CD4-positive, alpha-beta T cell treated with Interleukin-12 subunit alpha and Interleukin-12 subunit beta, for 1 hour (primary cell): ENCODE measurements around the gene GIMAP8.

Source experiments
- DNase-seq: peaks from one replicate; pipeline ENCODE4 v3.0.0-alpha.2; 2020

Gene GIMAP8

DNA sequence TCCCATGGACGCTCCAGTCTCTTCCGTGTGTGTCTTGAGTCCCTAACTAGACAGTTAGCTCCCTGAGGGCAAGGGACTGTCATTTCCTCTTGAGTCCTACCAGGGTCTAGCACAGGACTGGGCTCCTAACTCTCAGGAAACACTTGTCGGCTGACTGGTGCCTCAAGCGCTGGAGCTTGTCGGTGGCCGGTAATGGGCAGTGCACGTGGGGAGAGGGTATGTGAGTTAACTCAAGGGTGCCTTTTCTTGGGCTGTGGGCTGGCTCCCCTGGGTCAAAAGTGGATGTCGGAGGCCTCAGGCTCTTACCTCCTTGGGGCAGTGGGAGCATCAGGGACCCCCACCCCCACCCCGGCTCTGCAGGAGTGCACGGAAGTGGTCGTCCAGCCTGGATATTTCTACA, 38.4 kb upstream of the GIMAP8 start:
- DNase-seq, result no peak

DNA sequence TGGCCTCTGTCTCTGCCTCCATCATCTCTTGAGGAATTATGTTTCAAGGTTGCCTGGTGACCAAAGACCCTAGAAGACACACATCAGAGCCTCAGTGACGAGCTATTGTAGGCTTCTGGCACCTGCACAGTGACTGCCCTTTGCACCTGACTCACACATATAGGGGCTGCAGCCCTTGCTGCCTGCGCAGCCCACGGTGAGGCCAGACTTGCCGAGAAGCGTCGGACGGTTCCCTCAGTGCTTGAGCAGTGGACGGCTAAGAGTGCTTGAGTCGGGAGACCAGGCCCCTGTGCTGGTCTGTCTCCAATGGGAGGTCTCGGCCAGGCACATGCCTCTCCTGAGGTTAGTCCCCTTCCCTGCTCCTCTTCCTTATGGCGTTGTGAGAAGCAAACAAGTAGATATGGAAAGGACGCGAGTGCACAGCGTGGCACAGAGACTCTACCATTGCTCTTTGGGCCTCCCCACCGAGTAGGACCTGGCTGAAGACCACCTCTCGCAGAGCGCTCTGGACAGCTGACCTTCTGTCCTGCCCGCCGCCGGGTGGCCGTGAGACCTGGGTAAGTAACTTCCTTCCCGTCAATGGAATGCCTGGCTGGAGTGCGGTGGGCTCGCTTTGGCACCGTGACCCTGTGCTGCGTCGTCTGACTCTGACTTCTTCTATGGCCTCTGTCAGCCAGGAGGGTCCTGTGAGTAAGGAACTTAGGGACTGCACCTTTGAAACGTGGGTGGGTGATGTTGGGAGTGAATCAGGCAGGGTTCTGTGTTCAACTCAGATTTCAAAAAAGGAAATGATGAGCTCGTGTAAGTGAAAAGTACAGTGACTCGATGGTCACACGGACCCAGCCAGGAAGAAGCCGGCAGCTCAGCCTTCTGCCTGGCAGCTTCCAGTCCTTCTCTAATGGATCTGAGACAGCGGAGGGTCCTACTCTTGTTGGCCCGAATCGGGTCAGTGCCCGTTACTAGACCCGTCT, 37.6 kb upstream of the GIMAP8 start:
- no peak for DNase-seq

DNA sequence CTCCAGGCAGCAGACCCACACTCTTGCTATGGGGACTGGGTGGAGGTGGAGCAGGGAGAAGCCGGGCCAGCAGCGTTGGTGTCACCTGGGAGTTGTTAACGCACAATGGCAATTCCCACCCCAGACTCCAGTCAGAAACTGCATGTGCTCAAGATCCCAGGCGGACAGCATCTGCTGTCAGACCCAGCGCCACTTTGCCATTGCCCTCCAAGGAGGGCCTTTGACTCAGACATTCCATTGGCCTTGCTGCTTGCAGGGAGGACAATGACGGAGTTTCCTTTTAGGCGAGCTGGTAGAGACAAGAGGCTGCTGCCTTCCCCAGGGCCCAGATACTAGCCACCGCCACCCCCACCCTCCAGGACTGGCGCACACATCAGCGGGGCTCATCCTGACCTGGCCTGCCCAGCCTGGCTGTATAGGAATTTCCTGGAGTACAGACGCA, 36.8 kb upstream of the GIMAP8 start:
- DNase-seq, result no peak

DNA sequence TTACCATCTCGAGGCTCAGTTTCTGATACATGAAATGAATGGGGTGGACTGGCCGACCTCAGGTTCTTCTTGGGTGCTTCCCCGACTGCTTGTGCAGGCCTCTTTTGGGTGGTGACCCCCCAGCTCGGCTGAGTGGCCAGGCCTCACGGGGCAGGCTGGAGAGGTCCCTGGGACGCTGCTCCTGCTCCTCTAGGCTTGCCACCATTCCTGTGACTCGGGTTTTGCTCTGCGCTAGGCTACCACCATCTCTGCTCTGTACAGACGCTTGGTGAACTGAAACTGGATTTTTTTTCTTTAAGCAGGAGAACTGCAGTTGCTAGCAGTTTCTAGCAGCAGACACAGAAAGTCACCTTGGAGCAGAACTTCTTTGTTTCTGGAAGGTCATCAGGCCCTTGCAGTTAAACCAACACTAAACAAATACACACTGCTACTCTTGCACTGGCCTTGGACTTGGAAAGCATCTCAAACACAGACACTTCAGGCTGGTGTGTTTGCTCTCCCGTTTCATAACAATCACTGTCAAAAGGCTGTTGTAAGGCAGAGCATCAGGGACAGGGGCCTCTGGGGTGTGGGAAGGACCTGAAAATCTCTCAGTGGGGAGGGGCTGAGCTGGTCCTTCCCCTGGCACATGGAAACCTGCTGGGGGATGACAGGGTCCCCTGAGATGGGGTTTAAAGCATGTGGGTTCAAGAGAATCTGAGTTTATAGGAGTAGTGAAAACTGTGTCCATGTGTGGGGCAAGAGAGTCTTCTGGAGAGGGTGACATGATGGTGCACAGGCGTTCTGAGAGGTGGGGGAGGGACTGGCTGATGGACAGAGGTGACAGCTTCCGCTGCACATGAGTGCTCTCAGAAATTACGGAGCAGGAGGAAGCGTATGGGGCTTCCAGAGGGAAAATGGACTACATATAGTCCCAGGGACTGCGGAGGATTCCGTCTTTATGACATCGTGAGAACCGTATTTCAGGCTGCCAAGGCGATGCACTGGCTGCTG, 35.0 kb upstream of the GIMAP8 start:
- DNase-seq, result no peak

DNA sequence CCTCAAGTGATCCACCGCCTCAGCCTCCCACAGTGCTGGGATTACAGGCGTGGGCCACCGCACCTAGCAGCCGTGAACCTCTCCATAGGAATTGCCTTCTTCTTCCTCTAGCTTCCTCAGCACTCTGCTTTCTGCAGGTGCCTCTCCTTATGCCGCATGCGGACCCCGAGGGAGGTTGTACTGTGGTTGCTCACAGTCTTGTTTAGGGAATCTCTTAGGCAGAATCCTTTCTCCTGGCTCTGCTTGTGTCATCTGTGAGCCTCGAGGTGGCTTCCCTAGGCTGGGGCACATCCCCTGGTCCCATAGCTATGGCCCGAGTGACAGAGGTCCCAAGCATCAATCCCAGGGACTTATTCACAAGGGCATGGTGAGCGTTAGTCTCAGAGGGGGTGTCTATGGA, 33.2 kb upstream of the GIMAP8 start:
- no peak for DNase-seq

DNA sequence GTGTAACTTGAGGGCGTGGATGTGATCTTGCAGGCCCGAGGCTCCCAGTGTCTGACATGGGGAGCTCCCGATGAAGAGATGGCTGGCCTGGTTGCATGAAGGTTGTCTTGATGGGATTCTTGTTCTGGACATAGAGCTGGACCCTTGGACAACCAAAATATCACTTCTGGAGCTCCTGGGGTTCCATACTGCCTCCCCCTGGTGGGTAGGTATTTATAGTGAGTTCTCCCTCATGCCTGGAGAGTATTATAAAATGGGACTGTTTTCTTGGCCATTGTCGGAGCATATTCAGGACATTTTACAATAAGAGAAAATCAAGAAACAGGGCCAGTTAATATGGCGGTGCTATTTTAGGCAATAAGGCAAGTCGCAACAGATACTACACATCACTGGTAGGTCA, 32.6 kb upstream of the GIMAP8 start:
- no peak for DNase-seq

DNA sequence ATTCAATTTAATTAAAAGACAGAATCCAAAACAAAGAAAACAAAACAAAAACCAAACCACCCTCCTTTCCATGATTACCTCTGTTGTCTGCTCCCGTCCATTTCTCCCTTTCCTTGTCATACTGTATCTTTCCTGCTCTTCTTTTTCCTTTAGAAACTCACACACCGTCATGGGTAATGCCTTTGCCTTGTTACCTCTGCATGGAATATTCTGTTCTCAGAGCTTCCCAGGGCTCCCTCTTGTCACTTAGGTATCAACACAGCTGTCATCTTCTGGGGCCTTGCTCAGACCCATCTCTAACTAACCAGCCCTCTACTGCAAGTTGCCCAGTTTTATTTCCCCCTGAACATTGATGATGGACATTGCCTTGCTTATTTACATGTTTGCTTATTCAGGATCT, 30.2 kb upstream of the GIMAP8 start:
- no peak for DNase-seq

DNA sequence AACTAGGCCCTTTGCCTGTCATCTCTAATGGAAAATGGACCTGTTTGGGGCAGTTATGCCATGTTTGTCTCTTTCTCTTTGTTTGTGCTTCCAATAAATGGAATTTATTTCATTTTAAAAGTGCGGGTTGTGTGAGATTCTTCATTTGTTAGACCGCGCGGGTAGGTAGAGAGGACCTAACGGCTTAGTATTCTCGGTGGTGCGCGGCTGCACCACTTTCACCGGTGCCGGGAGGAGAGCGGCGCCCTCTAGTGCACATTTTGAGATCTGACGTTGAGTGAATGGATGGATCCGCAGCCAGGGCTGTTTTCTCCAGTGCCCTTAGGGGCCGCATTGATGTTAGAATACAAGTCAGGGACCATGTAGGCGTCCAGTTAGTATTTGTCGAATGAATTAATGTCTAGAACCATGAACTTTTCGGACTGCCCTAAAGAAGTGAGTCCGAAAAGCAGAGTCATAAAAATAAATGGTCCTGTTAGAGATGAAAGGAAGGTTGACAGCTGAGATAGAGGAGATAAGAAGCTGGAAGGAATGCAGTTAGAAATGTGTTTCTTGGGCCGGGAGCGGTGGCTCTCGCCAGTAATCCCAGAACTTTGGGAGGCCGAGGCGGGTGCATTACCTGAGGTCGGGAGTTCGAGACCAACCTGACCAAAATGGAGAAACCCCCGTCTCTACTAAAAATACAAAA, 29.3 kb upstream of the GIMAP8 start:
- peak; percentile 89 for DNase-seq

DNA sequence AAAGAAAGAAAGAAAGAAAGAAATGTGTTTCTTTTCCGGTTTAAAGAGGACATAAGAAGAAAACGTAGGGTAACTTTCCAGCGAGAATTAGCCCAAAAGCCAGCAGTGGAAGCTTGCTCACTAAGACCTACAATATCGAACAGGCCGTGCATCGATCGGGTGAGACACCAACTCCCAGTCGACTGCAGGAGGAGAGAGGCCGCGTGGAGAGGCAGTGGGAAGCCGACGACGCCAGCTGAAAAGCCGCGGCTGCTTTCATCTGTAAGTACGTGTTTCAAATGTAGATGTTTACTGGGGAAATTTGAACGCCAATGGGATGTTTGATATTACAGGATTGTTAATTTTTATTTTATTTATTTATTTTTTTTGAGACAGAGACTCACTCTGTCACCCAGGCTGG, 28.6 kb upstream of the GIMAP8 start:
- DNase-seq, result no peak

DNA sequence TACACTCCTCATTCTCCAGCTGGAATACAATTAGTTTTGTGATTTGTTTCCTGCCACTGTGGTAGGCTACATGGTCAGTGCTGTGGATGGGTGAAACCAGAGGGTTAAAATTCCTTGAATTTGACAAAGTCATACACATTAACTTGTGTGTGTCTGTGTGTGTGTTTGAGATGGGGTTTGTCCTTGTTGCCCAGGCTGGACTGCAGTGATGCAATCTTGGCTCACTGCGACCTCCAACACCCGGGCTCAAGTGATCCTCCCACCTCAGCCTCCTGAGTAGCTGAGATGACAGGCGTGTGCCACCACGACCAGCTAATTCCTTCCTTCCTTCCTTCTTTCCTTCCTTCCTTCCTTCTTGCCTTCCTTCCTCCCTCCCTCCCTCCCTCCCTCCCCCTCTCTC, 24.8 kb upstream of the GIMAP8 start:
- no peak for DNase-seq

DNA sequence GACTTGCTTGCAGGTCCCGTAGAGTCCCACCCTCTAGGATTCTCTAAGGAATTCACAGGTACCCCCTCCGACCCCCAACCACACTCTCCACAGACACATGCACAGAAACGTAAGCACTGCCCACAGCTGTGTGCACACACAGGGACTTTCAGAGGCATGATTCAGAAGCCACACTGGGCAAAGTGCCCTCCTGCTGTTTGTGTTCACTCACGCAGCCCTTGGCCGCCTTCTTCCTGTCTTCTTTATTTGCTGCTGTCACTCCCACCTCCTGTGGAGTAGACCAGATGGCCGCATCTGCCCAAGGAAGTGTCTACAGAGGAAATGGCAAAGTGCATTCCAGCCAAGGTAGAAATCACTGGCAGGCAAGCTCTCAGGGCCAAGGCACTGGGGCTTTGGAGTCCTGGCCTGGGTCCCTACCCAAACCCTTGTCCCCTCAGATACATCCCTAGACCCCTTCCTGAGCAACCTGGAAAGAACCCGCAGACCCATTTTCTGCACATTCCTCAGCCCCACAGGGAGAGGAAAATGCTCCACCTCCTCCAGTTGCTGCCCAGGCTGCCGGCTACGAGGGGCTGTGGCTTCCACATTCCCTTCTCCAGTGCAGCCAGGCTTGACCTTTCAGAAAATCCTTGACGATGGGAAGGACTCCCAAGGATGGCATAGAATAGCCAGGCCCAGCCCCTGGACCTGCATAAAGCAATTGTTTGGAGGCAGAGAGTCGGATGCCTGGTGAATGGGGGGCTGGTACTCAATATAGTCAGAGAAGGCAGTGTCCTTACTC, 21.6 kb upstream of the GIMAP8 start:
- no peak for DNase-seq

DNA sequence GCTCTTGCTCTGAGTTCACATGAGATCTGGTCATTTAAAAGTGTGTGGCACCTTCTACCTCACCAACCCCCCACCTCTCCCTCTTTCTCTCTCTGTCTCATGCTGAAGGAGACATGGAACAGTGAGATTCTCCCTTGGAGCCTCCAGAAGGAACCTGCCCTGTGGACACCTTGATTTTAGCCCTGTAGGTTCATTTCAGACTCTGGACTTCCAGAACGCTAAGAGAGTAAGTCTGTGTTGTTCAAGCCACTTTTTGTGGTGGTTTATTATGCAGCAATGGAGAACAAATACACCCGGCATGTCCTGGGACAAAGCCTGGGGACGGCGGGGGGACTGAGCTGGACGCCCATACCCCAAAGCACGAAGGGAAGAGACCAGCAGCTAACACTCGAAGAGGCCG, 20.7 kb upstream of the GIMAP8 start:
- no peak for DNase-seq

DNA sequence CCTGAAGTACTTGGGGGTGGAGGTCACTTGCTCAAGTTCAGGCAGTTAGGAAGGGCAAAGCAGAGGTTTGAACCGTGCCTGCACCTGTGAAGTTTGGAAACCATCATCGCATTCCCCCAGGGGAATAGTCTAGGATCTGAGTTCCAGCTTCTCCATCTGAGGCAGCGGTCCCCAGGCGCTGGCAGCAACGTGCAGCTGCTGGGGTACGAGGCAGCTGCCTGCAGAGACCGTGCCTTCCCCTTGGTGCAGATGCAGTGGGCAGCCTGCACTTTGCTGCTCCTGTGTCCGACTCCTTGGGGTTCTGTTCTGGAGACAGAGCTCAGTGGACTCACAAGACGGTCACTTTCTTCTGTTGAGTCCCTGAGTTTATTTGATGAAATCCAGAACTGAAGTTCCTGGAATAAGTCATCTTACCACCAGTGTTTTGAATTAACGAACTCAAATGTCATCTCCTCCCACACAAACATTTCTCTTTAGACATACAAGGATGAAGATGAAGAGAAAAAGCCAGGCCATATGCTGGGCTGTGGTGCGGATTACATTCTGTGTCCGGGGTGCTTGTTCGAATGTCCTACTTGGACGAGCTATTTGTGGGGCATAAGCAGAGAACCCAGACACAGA, 19.9 kb upstream of the GIMAP8 start:
- no peak for DNase-seq

DNA sequence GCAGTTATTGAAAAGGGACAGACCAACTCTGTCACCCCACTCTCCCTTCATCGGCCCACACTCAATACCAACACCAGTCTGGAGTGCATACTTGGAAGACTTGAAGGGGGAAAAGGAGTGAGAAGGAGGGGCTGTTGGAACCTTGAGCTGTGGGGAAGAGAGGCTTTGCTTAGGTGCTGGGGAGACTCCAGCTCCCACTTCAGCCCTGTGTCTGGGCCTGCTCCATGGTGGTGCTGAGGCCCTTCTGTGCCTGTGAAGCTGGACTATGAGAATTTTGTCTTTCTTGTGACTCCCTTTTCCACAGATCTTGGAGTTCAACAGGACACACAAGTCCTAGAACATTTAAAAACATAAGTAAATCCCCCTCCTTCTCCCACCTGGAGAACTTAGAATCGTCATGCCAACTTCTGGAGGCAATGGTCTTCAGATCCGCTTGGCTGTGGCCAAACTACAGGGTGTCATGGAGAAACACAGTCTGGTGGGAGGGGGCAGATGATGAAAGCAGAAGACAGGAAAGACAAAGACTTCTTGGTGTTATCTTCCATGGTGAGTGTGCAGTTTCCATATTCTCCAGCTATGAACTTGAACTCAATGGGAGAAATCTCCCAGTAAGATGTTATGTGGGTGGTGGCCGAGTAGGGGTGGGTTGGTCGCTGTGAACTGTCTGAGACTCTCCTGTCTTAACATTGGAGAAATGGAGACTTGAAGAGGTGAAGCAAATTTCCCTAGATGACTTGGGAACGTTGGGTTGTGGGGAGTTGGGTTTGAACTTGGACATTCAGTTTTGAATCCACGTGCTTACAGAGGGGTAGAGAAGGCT, 18.4 kb upstream of the GIMAP8 start:
- no peak for DNase-seq

DNA sequence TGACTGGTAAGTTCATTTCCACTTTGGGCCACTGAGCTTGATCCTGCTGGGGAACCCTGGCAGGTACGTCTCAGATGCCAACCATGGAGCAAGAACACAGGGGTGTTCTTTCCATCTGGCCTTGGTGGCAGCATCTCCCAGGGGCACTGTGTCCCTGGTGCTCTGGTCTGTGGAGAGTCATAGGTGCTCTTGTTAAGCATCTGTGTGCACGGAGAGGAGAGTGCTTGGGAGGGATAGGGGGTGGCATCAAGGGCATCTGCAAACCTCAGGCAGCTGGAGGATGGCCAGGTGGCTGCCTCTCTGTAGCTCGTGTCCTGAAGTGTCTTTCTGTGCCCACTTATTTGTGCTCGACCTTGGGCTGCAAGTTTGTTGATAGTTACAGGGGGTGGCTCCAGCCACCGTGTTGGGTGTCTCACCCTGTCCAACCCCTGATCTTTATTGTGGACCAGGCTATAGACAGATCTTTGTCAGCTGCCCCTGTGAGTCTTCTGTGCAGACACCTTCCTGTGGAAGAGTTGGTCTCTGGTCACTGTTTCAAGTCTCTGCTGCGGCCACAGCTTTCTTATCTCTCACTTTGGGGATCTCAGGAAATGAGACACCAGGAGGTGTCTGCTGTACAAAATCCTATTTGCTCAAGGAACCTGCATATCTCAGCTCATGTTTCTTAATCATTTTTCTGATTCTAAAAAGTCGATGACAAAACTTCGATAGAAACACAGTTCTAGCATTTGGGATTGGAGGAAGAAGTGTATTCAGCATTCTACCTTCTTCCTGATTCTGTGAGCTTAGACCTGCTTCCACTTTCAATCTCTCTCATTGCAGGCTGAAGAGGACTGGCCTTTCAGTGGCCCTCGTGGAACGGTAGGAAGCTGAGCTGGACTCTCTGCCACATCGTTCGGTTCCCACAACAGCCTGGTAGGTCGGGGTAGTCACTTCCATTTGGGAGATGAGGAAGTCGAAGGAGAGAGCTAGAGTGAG, 17.2 kb upstream of the GIMAP8 start:
- DNase-seq, result no peak

DNA sequence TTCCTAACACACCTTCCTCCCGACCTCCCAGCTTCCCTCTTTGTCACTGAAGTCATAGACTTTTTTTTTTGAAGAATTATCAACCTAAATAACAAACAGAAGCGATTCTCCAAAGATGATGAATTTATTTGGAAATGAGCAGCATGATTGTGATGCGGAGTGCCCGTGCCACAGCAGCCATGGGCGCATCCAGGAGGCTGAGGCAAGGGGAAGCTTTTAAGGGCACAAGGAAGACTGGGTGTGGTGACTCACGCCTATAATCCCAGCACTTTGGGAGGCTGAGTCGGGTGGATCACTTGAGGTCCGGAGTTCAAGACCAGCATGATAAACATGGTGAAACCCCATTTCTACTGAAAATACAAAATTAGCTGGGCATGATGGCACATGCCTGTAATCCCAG, 16.2 kb upstream of the GIMAP8 start:
- DNase-seq, result no peak

DNA sequence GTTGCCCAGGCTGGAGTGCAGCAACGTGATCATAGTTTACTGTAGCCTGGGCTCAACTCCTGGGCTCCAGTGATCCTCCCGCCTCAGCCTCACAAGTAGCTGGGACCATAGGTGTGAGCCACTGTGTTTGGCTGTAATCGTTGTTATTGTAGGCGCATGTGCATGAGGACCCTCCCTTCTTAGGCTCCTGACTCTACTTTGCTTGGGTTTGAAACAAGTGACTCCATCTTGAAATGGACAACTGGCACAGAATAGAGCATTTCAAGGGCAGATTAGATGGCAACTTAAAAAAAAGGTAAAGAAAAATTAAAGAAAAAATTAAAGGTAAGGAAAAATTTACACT, 15.4 kb upstream of the GIMAP8 start:
- DNase-seq, result no peak

DNA sequence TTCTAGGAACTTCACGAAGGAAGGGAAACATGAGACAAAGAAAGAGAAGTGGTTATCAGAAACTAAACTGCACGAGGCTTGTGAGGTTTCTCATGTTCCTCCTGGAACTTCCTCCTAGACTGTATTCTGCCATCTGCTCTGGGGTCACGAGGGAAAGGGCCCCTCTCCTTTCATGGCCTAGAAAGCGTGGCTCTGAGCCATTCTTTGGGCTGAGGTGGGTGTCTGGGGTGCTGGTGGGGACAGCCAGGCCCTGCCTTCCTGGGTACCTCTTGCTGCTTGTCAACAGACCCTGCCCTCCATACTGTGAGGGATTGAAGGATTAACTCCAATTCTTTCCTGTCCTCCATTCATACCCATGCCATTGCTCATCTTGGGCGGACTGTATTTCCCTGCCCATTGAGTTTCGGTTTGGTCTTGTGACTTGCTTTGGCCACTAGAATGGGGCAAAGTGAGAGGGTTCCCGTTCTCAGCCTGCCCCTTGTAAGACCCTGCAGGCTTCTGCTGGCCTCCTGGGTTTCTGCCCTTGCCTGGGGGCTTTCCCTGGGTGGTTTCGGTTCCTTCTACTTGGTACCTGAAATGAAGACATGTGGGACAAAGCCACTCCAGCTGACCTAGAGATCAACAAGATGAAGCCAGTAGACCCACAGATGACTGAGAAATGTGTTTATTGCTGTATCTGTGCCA, 14.9 kb upstream of the GIMAP8 start:
- no peak for DNase-seq

DNA sequence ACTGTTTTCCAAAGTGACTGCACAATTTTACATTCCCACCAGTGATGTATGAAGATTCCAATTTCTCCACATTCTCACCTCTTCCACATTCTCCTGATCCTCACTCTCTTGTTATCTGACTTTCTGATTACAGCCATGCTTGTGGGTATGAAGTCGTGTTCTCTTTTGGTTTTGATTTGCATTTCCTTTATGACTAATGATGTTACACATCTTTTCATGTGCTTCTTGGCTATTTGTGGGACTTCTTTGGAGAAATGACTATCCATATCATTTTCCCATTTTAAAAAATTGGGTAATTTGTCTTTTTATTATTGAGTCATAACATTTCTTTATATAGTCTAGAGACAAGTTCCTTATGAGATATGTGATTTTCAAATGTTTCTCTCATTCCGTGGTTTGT, 10.5 kb upstream of the GIMAP8 start:
- no peak for DNase-seq
